Stimulated activated CD8-positive, alpha-beta memory T cell treated with anti-CD3 and anti-CD28 coated beads, Interleukin-7, amount 100 ng/mL, for 1 hour (primary cell): ENCODE results near the gene NF2.
A peak's percentile ranks its signal among the peaks of the same experiment; 100 is the strongest.
"Not testable (repeated sequence)": the region's sequence is repeated elsewhere in the genome, so short reads cannot be mapped to it uniquely, and the experiment has no call there.

Experiments used
- DNase-seq, 2 donors: peaks; one replicate each; pipeline ENCODE4 v3.0.0-alpha.2; 2020; ENCODE audit warnings: low read depth in 2 of 2

NF2 gene

GRCh38 chr22:29603358-29604075, at the start of gene NF2:
NF2 (plus strand) TSS chr22:29603633; CDS start chr22:29603999, 366 bp downstream.
- DNase-seq: peak; percentile 94 to 96

DNA sequence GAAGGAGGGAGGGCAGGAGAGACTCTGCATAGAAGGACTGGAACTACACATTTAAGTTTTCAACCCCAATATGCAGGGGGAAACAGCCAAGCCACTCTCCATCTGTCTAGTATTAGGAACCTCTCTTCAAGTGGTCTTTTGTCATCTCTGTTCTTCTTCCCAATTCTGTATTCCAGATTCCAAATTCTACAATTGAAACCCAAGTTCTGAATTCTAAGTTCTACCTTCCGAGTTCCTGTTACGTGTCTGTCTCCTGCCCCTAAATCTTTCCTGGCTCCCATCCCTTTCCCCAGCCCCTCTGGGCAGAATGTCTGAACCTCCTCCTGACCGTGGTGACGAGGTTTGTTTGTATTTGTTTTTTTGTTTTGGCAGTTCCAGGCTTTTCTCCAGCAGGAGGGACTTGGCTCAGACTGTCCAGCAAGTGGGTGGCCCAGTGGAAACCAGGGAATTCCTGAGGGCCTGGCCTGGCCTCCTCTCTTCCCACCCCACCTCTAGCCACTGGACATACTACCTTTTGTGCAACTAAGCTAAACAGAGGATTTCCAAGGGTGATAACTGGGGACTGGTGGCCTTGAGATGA, 48.3 kb upstream of the NF2 start:
- DNase-seq: no peak

GRCh38 chr22:29559030-29559429, 44.4 kb upstream of the NF2 start:
- DNase-seq: no peak

DNA sequence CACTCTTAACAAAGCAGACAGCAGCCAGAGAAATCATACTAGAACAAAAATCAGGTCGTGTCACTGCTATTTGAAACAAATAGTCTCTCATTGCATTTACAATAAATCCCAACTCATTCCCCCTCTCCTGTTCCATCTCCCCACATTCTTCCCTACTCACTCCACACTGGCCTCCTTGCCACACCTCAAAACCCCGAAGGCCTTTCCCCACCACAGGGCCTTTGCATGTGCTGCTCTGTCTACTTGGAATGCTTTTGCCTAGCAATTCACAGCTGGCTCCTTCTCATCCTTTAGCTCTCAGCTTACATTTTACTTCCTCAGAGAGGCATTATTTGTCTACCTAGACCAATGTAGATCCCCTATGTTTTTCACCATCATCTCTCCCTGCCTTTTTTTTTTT, 43.6 kb upstream of the NF2 start:
- no peak for DNase-seq

GRCh38 chr22:29563652-29564460, 39.6 kb upstream of the NF2 start:
- DNase-seq: no peak

- DNase-seq: not testable (repeated sequence)
Observed at GRCh38 chr22:29566513-29566912, 36.9 kb upstream of the NF2 start.

- no peak for DNase-seq
Observed at GRCh38 chr22:29567338-29567737, 36.1 kb upstream of the NF2 start.

DNA sequence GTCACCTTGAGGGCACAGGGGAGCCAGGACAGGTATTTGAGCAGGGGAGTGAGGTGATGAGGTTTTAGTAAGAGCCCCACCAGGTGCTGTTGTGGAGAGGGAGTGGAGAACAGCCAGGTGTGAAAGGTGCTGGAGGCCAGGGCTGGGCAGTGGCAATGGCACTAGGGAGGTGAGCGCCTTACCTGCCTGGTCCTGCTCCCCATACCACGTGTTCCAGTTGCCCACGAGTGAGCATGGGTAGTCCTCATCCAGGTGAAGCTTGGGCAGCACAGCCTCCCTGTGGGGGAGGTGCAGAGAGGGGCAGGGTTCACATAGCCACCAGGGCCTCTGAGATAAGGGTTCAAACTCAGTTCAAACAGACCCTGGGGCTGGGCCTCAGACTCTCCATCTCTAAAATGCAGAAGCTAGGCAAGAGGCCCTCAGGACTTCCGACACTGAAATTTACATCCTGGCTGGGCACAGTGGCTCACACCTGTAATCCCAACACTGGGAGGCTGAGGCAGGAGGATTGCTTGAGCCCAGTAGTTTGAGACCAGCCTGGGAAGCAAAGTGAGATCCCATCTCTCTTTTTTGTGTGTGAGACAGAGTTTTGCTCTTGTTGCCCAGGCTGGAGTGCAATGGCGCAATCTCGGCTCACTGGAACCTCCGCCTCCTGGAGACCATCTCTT, 34.3 kb upstream of the NF2 start:
- DNase-seq: no peak

GRCh38 chr22:29570456-29570855, 33.0 kb upstream of the NF2 start:
- no peak for DNase-seq

DNA sequence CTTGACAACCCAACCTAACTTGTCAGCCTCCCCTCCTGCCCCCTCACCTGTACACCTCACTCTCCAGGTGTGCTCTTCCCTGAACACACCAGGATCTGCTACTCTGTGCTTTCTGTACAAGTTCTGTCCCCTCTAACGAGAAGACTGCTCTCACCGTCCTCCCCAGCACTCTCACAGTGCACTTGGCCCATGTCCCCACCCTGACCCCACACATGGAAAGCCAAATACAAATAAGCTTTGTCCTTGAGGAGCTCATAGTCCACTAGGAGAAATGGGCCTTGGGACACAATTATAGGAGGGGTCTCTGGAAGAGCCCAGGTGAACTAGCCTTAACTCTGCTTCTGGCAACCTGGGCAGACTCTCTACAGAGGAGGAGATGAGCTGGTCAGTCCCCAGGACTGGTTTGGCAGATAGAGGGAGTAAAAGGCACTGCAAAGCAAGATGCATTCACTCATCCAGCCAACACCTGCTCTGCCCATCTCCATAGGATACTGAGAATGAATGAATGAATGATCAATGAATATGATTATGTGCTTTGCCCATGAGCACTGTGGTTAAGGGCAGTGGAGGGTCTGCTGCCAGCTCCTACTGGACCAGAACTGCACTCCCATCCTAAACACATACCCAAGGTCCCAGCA, 32.4 kb upstream of the NF2 start:
- no peak for DNase-seq

GRCh38 chr22:29574762-29575450, 28.5 kb upstream of the NF2 start:
- no peak for DNase-seq

DNA sequence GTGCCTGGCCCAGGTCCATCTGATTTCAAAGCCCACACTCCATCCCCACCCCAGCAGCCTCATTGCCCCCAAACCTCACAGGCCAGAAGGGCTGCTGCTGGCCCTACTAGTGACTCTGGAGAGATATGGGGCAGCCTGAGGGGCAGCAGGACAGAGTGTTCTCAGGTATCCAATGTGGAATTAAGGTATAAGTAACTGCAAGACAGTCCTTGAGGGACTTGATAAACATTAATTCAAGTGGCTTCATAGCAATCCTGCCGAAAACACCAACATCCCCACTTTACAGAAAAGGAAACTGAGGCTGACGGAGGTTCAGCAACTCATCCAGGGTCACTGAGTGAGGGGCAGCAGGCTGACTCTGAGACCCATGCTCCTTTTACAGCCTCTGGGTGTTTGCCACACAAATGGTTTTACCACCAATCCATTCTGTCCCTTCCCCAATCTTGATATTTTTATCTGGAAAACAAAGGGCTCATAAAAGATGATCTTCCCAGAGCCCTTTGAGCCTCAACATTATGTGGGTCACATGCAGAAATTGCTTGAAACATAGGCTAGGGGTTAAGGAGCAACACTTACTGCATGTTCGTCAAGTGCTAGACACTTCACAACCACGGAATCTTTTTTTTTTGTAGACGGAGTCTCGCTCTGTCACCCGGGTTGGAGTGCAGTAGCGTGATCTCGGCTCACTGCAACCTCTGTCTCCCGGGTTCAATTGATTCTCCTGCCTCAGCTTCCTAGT, 24.8 kb upstream of the NF2 start:
- DNase-seq: no peak

- DNase-seq: no peak
Observed at GRCh38 chr22:29580200-29580810, 23.1 kb upstream of the NF2 start.

DNA sequence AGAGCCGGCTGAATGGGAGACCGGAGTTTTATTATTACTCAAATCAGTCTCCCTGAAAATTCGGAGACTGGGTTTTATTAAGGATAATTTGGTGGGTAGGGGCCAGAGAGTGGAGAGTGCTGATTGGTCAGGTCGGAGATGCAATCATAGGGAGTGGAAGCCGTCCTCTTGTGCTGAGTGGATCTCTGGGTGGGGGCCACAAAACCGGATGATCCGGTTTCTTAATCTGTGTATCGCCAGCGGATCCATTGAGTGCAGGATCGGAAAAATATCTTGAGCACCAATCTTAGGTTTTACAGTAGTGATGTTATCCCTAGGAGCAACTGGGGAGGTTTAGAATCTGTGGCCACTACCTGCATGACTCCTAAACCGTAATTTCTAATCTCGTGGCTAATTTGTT, 21.6 kb upstream of the NF2 start:
- DNase-seq: no peak

GRCh38 chr22:29584975-29585374, 18.5 kb upstream of the NF2 start:
- no peak for DNase-seq

DNA sequence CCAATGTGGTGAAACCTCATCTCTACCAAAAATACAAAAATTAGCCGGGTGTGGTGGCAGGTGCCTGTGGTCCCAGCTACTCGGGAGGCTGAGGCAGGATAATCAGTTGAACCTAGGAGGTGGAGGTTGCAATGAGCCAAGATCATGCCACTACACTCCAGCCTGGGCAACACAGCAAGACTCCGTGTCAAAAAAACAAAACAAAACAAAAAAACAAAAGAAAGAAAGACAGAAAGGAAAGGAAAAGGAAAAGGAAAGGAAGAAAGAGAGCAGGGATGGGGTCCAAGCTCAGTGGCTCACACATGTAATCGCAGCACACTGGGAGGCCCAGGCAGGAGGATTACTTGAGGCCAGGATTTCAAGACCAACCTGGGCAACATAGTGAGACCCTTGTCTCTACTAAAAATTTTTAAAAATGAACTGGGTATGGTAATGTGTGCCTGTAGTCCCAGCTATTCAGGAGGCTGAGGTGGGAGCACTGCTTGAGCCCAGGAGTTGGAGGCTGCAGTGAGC, 17.2 kb upstream of the NF2 start:
- not testable (repeated sequence) for DNase-seq

DNA sequence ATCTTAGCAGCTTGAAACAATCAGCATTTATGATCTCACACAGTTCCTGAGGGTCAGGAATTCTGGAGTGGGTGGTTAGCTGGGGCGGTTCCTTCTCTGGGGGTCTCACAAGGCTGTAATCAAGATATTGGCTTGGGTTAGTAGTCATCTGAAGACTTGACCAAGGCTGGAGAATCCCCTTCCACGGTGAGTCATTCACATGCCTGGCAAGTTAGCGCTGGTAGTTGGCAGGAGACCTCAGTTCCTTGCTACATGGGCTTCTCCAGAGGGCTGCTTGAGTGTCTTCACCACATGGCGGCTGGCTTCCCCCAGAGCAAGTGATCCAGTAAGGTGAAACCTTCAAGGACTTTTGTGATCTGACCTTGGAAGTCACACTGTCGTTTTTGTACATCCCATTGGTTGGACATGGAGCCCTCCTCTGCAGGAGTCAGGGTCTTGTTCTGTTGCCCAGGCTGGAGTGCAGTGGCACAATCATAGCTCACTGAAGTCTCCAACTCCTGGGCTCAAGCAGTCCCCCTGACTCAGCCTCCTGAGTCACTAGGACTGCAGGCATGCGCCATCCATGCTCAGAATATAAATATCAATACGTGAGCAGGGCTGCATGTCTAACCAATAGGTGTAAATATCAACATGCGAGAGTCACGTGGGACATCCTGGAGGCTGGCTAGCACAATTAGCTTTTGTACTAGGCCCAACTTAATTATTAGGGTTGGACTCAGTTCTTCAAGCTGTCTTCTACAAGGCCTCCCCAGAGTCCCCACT, 15.3 kb upstream of the NF2 start:
- no peak for DNase-seq

GRCh38 chr22:29593923-29594322, 9.5 kb upstream of the NF2 start:
- DNase-seq: no peak

DNA sequence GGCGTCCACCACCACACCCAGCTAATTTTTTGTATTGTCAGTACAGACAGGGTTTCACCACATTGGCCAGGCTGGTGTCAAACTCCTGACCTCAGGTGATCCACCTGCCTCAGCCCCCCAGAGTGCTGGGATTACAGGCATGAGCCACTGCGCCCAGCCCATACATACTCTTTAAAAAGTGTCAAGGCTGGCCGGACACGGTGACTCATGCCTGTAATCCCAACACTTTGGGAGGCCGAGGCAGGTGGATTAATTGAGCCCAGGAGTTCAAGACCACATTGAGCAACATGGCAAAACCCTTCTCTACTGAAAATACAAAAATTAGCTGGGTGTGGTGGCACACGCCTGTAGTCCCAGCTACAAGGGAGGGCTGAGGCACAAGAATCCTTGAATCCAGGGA, 9.0 kb upstream of the NF2 start:
- DNase-seq: not testable (repeated sequence)
